ENCODE measurements around the gene ZNF649. TPM values are rescaled to one million over a fixed set of nuclear protein-coding genes. Genes with fewer than 3 reads are reported as not detected.

Gene ZNF649
- total and polyA plus RNA-seq, 2 of the 13 experiments (the other 11 are each of a cell fraction or from before 2014, with no cell fraction given): 3.0 to 13.4 TPM

GRCh38 chr19:51904331-51905165, at the start of gene ZNF649 (continued):
- TF ChIP-seq AKNA (CRISPR knock-in tag; IDR thresholded peaks at IDR 0.05; ENCODE audit: borderline replicate concordance) (no peak), TAF15 (IDR thresholded peaks at IDR 0.05; ENCODE audit: low read depth, low read length, poor library complexity, severe bottlenecking) (no peak), SP5 (CRISPR knock-in tag; IDR thresholded peaks at IDR 0.05; ENCODE audit: borderline replicate concordance, low read depth) (0 out of 2 replicates have a peak, but pooled peaks have one; percentile 15), THYN1 (CRISPR knock-in tag; IDR thresholded peaks at IDR 0.05; ENCODE audit: borderline replicate concordance, low read depth) (no peak), GLMP (CRISPR knock-in tag; IDR thresholded peaks at IDR 0.05; ENCODE audit: borderline replicate concordance) (no peak), HMGXB3 (CRISPR knock-in tag; IDR thresholded peaks at IDR 0.05; ENCODE audit: borderline replicate concordance) (0 out of 2 replicates have a peak, but pooled peaks have one; percentile 44), EZH2 (conservative IDR thresholded peaks at IDR 0.05; ENCODE audit: low read depth, low read length) (no peak), JUND (CRISPR knock-in tag; IDR thresholded peaks at IDR 0.05) (no peak), ZNF430 (CRISPR knock-in tag; IDR thresholded peaks at IDR 0.05) (no peak), ESRRA (CRISPR knock-in tag; IDR thresholded peaks at IDR 0.05; ENCODE audit: low read depth) (no peak), POGK (CRISPR knock-in tag; conservative IDR thresholded peaks at IDR 0.05) (0 out of 2 replicates have a peak, but pooled peaks have one; percentile 50), MTF2 (CRISPR knock-in tag; IDR thresholded peaks at IDR 0.05; ENCODE audit: borderline replicate concordance) (no peak), SMYD3 (CRISPR knock-in tag; IDR thresholded peaks at IDR 0.05) (no peak), MLLT10 (CRISPR knock-in tag; IDR thresholded peaks at IDR 0.05) (no peak), KDM5A (IDR thresholded peaks at IDR 0.05; ENCODE audit: borderline replicate concordance, low read length) (no peak; the same call in 1 of the 2 replicates)
